T-cell (primary cell): ENCODE measurements around the gene SPSB4. TPM values are rescaled to one million over a fixed set of nuclear protein-coding genes. Genes with fewer than 3 reads are reported as not detected.
A peak's percentile ranks its signal among the peaks of the same experiment; 100 is the strongest.

Source experiments
- ATAC-seq, 4 experiments: fragments of 200-7000 bp in 3 of 4; fragments of 150-1000 bp in 1 of 4; cut with Tn5 transposase; replicated peaks in 1 of 4; 1 replicate in 3 of 4; 2 replicates in 1 of 4; pipeline ENCODE4 v1.10.0; 2021; ENCODE audit warnings: moderate library complexity in 3 of 4, mild to moderate bottlenecking in 2 of 4, moderate number of reproducible peaks in 1 of 4
- CTCF ChIA-PET, 2 donors: fragments of 300-600 bp; sonication (Branson Sonifier 250); formaldehyde crosslinking; loops; one replicate each; lab custom pipeline; 2022; ENCODE audit warnings: antibody characterized with exemption in 2 of 2; lab: Charles Lee
- POLR2A ChIA-PET, 2 donors: fragments of 300-600 bp; sonication (Branson Sonifier 250); formaldehyde crosslinking; loops; one replicate each; lab custom pipeline; 2022; ENCODE audit warnings: antibody characterized with exemption in 2 of 2; lab: Charles Lee
- DNase-seq, 35 experiments: peaks; one replicate each; pipeline versions ENCODE4 v3.0.0 to v3.0.0-alpha.2; 2013 to 2023
- H3K27ac ChIP-seq: one replicate; pipeline ENCODE4 v1.5.1; 2013; ENCODE audit warnings: low read length
- H3K27me3 ChIP-seq, 2 experiments: replicated peaks in 1 of 2; 1 replicate in 1 of 2; 2 replicates in 1 of 2; pipeline versions ENCODE4 v1.6.1 to v1.7.0; 2013; ENCODE audit warnings: low read length in 1 of 2, mixed read lengths in 1 of 2; ENCODE audit not compliant: control insufficient read depth in 2 of 2, insufficient read depth in 2 of 2; ENCODE audit errors: extremely low read depth in 1 of 2
- H3K36me3 ChIP-seq, 2 donors: 1 replicate in 1 of 2; 2 replicates in 1 of 2; pipeline versions ENCODE4 v1.6.1 to v1.7.0; 2013; ENCODE audit warnings: low read length in 1 of 2; ENCODE audit not compliant: control insufficient read depth in 2 of 2, insufficient read depth in 1 of 2; ENCODE audit errors: extremely low read depth in 1 of 2
- H3K4me1 ChIP-seq, 2 experiments: 1 replicate in 1 of 2; 2 replicates in 1 of 2; pipeline versions ENCODE4 v1.6.1 to v1.7.0; 2013; ENCODE audit warnings: low read length in 2 of 2, mixed read lengths in 1 of 2; ENCODE audit not compliant: insufficient read depth in 2 of 2, control insufficient read depth in 1 of 2; ENCODE audit errors: extremely low read depth in 1 of 2
- H3K4me3 ChIP-seq, 2 donors: 1 replicate in 1 of 2; 2 replicates in 1 of 2; pipeline versions ENCODE4 v1.5.1 to v1.7.0; 2013; ENCODE audit warnings: mild to moderate bottlenecking in 2 of 2, low read length in 1 of 2, moderate library complexity in 1 of 2; ENCODE audit not compliant: control insufficient read depth in 1 of 2; ENCODE audit errors: extremely low read depth in 1 of 2
- H3K9me3 ChIP-seq: 2 replicates; pipeline ENCODE4 v1.7.0; 2013
- H3K27ac Mint-ChIP-seq, 2 donors: one replicate each; pipeline ENCODE4 v1.8.0; 2020 to 2021; ENCODE audit warnings: mild to moderate bottlenecking in 2 of 2, mixed read lengths in 2 of 2
- H3K27me3 Mint-ChIP-seq, 2 donors: one replicate each; pipeline ENCODE4 v1.8.0; 2021 to 2022; ENCODE audit warnings: mixed read lengths in 2 of 2
- H3K36me3 Mint-ChIP-seq: one replicate; pipeline ENCODE4 v1.8.0; 2021; ENCODE audit warnings: mixed read lengths
- H3K4me1 Mint-ChIP-seq, 3 donors: one replicate each; pipeline ENCODE4 v1.8.0; 2020 to 2022; ENCODE audit warnings: mixed read lengths in 3 of 3, mild to moderate bottlenecking in 1 of 3
- H3K4me3 Mint-ChIP-seq, 3 donors: one replicate each; pipeline ENCODE4 v1.8.0; 2020 to 2022; ENCODE audit warnings: mild to moderate bottlenecking in 3 of 3, mixed read lengths in 3 of 3, moderate library complexity in 3 of 3
- H3K9me3 Mint-ChIP-seq, 3 donors: one replicate each; pipeline ENCODE4 v1.8.0; 2020 to 2022; ENCODE audit warnings: mixed read lengths in 3 of 3
- WGBS: methylation state at CpG from one replicate; pipeline ENCODE4 v1.1.5; 2013; ENCODE audit warnings: missing lambda C conversion rate; ENCODE audit not compliant: insufficient coverage; 5-methylcytosine and 5-hydroxymethylcytosine counted together
- total RNA-seq, 35 experiments: library from RNA in 6 of 35; stranded (reverse) in 6 of 35; fragments of 120-200 nt in 1 of 35; gene quantifications; one replicate each; pipeline versions ENCODE4 v1.2.1 to v1.2.4 and lab custom pipeline; 2013 to 2026

The SPSB4 gene
- total RNA-seq (not detected), total RNA-seq (lab: John Stamatoyannopoulos, UW) (0 to 0.15 (median 0) reads per million in 29 experiments)
- not detected for total RNA-seq (2013)

DNA sequence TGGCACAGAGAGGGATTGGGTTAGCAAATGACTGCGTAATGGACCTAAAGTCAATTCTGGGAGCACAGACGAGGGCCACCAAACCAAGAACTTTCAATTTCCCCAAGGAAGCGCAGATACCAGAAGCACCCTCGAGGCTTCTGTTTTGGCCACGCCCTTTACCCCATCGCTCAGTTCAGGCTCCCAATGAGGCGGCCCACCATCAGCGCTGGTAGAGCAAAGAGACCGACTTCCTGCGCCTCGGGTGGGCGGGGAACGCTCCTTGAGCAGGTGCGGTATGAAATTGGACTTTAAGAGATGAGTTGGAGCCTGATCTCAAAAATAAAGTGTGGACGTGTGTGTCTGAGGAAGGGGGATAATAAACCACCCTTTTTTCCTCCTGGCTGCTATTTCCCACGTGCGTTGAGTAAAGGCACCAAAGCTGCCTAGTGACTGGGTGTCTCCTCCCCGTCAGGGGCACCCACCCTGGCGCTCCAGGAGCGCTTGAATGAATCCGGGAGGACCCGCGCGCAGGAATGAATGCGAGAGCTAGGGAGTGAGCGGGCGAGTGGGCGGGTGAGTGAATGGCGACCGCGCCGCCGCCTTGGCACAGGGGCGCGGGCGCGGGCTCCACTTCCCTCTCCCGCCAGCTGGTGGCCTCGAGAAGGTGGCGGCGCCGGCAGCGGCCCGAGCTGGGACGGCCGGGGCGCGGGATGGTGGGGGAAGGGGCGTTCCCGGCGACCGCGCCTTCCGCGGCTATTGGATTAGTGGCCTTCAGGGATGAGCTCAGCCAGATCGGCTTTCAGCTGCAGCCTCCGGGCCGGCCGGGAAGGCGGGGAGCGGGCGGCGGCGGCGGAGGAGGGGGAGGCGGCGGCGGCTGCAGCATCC is at the start of gene SPSB4:
SPSB4 (plus strand) TSS at position 772 of the 867 bp plus-strand sequence. CDS start 14,758 bp downstream, outside the sequence.
- POLR2A ChIA-PET: no interaction called here
- 2% methylated on average over 58 of the region's 68 CpGs for WGBS
- peaks cover 2 to 16% of the 10 kb centered on the region in 2 experiments for H3K4me1 ChIP-seq
- DNase-seq (peak in 1 of 35 experiments; percentile 8), ATAC-seq (peak in 2 of 4 experiments; percentile 33 to 57)
- no peaks in the 10 kb centered on the region for H3K9me3 ChIP-seq
- H3K27ac ChIP-seq: no peak within 1 kb of the TSS
- no peaks in the 10 kb centered on the region for H3K36me3 ChIP-seq
- Mint-ChIP-seq H3K27ac (no peak within 1 kb of the TSS), H3K9me3 (no peaks in the 10 kb centered on the region), H3K4me3 (peak within 1 kb of the TSS; percentile 46 to 79 (median 61)), H3K36me3 (no peaks in the 10 kb centered on the region), H3K4me1 (peaks cover 13 to 17% (median 14%) of the 10 kb centered on the region in 3 donors), H3K27me3 (peaks cover 68% of the 10 kb centered on the region in 2 donors)
- H3K4me3 ChIP-seq: peak within 1 kb of the TSS; percentile 5 to 71
- H3K27me3 ChIP-seq: peaks cover 6 to 49% of the 10 kb centered on the region in 2 experiments
- CTCF ChIA-PET: interaction anchor here in 1 of 2 donors (0.7 kb wide), 1 partner anchor 578 kb away, joined by 3 read pairs; no protein-coding TSS in a partner anchor

DNA sequence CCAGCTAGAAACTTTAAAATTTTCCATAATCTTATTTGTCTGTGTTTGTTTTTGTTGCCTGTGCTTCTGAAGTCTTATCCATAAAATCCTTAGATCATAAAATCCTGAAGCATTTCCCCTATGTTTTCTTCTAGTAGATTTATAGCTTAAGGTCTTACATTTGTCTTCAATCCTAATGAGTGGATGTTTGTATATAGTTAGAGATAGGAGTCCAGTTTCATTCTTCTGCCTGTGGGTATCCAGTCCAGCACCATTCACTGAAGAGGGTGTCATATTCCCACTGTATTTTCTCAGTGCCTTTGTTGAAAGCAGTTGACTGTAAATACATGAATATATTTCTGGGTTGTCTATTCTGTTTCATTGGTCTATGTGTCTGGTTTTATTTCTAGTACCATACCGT is 44.8 kb upstream of the SPSB4 start:
- no CpG with 5 or more reads among the region's 1 CpG for WGBS
- CTCF ChIA-PET: interaction anchor here (0.6 to 1.1 kb wide), 3 partner anchors 15 to 851 kb away, joined by 3 to 4 read pairs (median 3); no protein-coding TSS in a partner anchor
- no peak for DNase-seq
- Mint-ChIP-seq H3K9me3 (no peaks in the 10 kb centered on the region), H3K4me3 (no peak overlapping the region), H3K27me3 (peaks cover 11 to 29% of the 10 kb centered on the region in 2 donors), H3K36me3 (no peaks in the 10 kb centered on the region), H3K4me1 (peaks cover 2 to 3% (median 2%) of the 10 kb centered on the region in 3 donors), H3K27ac (no peak overlapping the region)
- no peak overlapping the region for H3K4me3 ChIP-seq
- peaks cover 0 to 3% of the 10 kb centered on the region in 2 experiments for H3K27me3 ChIP-seq
- no peaks in the 10 kb centered on the region for H3K9me3 ChIP-seq
- no peak for ATAC-seq
- H3K4me1 ChIP-seq: peaks cover 0 to under 1% of the 10 kb centered on the region in 2 experiments
- POLR2A ChIA-PET: interaction anchor here in 1 of 2 donors (0.6 to 0.7 kb wide), 2 partner anchors 8 to 36 kb away, joined by 3 to 4 read pairs; no protein-coding TSS in a partner anchor
- no peaks in the 10 kb centered on the region for H3K36me3 ChIP-seq
- H3K27ac ChIP-seq: no peak overlapping the region

DNA sequence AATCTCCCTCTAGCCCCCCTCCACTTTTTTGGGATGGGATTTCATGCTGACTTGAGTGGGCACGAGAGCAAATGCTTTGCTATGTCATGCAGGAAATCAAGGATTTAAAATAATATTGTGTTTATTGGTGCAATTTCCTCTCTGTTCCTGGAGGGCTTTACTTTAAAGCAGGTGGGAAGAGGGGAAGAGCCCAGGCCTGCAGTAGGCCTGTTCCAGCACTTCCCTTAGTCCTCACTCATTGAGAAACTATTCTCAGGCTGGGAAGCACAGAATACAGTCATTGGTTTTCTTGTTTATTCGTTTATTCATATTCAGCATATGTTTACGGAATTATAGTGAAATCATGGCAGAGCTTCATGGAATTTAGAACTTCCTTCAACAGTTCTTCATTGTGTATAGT is 41.7 kb upstream of the SPSB4 start:
- Histone ChIP-seq H3K27me3 (peaks cover 0 to 12% of the 10 kb centered on the region in 2 experiments), H3K27ac (no peak overlapping the region), H3K4me1 (peaks cover 0 to 4% of the 10 kb centered on the region in 2 experiments), H3K9me3 (no peaks in the 10 kb centered on the region), H3K36me3 (no peaks in the 10 kb centered on the region), H3K4me3 (no peak overlapping the region)
- DNase-seq: no peak
- Mint-ChIP-seq H3K4me1 (peaks cover 6 to 7% (median 6%) of the 10 kb centered on the region in 3 donors), H3K27ac (no peak overlapping the region), H3K27me3 (peaks cover 14 to 33% of the 10 kb centered on the region in 2 donors), H3K4me3 (no peak overlapping the region), H3K36me3 (no peaks in the 10 kb centered on the region), H3K9me3 (no peaks in the 10 kb centered on the region)
- ATAC-seq: no peak
- no CpG with 5 or more reads among the region's 3 CpGs for WGBS
- POLR2A ChIA-PET: no interaction called here
- CTCF ChIA-PET: interaction anchor here in 1 of 2 donors (0.7 to 1.1 kb wide), 4 partner anchors 8 to 222 kb away, joined by 3 to 5 read pairs (median 4); partner anchors contain the start of gene PXYLP1

DNA sequence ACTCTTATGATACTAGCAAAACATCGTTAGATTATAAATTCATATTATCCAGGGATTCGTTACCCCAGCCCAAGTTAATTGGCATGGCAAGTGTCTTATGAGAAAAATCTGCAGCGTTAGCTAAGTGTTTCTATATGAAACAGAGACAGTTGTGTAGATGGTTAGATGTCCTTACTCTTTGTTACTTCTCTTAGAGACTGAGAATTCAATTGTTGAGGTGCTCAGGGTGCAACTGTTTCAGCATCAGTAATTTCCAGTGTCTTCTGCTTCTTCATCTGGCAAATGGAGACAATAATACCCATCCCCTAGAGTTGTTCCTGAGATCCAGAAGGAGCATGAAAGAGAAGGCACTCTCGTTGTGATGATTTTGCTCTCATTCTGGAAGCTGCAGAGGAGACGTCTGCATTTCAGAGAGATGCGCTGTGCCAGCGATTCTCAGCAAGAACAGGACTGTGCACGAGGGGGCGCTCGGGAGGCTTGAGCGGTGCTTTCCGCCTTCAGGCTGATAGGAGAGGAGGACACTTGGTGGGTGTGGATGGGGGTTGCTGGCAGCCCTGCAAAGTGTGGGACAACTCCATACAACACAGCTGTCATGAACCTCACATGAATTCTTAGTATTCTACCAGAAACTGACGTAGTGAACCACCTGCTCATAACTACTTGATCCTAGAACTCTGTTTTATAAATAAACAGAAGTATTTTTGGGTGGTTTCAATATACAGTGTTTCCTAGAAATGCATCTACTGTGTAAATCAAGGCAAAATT is 39.7 kb upstream of the SPSB4 start:
- ChIA-PET POLR2A (interaction anchor here in 1 of 2 donors (0.6 kb wide), 1 partner anchor 178 kb away, joined by 4 read pairs; no protein-coding TSS in a partner anchor), CTCF (interaction anchor here (0.6 to 1.4 kb wide), 6 partner anchors 11 to 181 kb away, joined by 3 to 12 read pairs (median 3); no protein-coding TSS in a partner anchor)
- Histone ChIP-seq H3K4me3 (no peak overlapping the region), H3K36me3 (no peaks in the 10 kb centered on the region), H3K27me3 (peaks cover 0 to 12% of the 10 kb centered on the region in 2 experiments), H3K9me3 (no peaks in the 10 kb centered on the region), H3K4me1 (peaks cover 0 to 5% of the 10 kb centered on the region in 2 experiments), H3K27ac (no peak overlapping the region)
- no peak overlapping the region for H3K27ac Mint-ChIP-seq
- peak; percentile 73 to 98 (median 78) for ATAC-seq
- H3K27me3 Mint-ChIP-seq: peaks cover 14 to 29% of the 10 kb centered on the region in 2 donors
- peak; percentile 44 to 84 (median 73) for DNase-seq
- WGBS: 4% methylated on average over 6 of the region's 13 CpGs
- H3K4me1 Mint-ChIP-seq: peaks cover 6 to 7% (median 6%) of the 10 kb centered on the region in 3 donors
- no peak overlapping the region for H3K4me3 Mint-ChIP-seq
- H3K36me3 Mint-ChIP-seq: no peaks in the 10 kb centered on the region
- no peaks in the 10 kb centered on the region for H3K9me3 Mint-ChIP-seq

DNA sequence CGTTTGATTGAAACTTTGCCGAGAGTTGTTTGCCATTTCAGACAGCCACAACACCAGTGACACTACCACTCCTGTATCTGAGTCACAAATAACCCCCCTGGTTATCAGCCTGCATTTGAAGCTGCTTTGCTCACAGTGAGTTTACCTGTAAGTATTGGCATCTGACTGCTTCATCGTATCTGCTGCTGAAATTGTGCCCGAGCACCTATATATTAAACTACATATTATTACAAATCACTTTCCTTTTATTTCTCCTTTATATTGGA is 39.2 kb upstream of the SPSB4 start:
- 0% methylated on average over 1 of the region's 4 CpGs for WGBS
- Histone ChIP-seq H3K4me1 (peaks cover 0 to 10% of the 10 kb centered on the region in 2 experiments), H3K36me3 (no peaks in the 10 kb centered on the region), H3K4me3 (no peak overlapping the region), H3K27ac (no peak overlapping the region), H3K27me3 (peaks cover 0 to 12% of the 10 kb centered on the region in 2 experiments), H3K9me3 (no peaks in the 10 kb centered on the region)
- H3K27me3 Mint-ChIP-seq: peaks cover 14 to 28% of the 10 kb centered on the region in 2 donors
- H3K4me3 Mint-ChIP-seq: no peak overlapping the region
- ATAC-seq (no peak), DNase-seq (no peak)
- H3K27ac Mint-ChIP-seq: no peak overlapping the region
- no peaks in the 10 kb centered on the region for H3K9me3 Mint-ChIP-seq
- no peaks in the 10 kb centered on the region for H3K36me3 Mint-ChIP-seq
- CTCF ChIA-PET: interaction anchor here (0.6 to 1.4 kb wide), 3 partner anchors 11 to 99 kb away, joined by 3 read pairs; no protein-coding TSS in a partner anchor
- H3K4me1 Mint-ChIP-seq: peaks cover 6 to 8% (median 7%) of the 10 kb centered on the region in 3 donors
- POLR2A ChIA-PET: no interaction called here
